HEK293 (cell line): ENCODE measurements around the gene KLK7.
A peak's percentile ranks its signal among the peaks of the same experiment; 100 is the strongest.

Experiments used
- BCL11A ChIP-seq: fragments of 450-650 bp; formaldehyde crosslinking; IDR thresholded peaks from 2 replicates; pipeline ENCODE4 v1.5.1; 2016; ENCODE audit warnings: low read depth, missing biosample characterization, missing genetic modification characterization
- OSR2 ChIP-seq: fragments of 450-650 bp; formaldehyde crosslinking; IDR thresholded peaks from 2 replicates; pipeline ENCODE4 v1.5.1; 2016; ENCODE audit warnings: missing biosample characterization, missing genetic modification characterization
- RBAK ChIP-seq: fragments of 450-650 bp; formaldehyde crosslinking; IDR thresholded peaks from 2 replicates; pipeline ENCODE4 v1.5.1; 2016; ENCODE audit warnings: missing biosample characterization, missing genetic modification characterization
- SP3 ChIP-seq: fragments of 450-650 bp; formaldehyde crosslinking; IDR thresholded peaks from 2 replicates; pipeline ENCODE4 v1.5.1; 2016; ENCODE audit warnings: missing biosample characterization, missing genetic modification characterization
- ZFHX2 ChIP-seq: fragments of 450-650 bp; formaldehyde crosslinking; conservative IDR thresholded peaks from 2 replicates; pipeline ENCODE4 v1.5.1; 2016; ENCODE audit warnings: missing biosample characterization, missing genetic modification characterization
- ZNF311 ChIP-seq: fragments of 450-650 bp; formaldehyde crosslinking; IDR thresholded peaks from 2 replicates; pipeline ENCODE4 v1.5.1; 2017; ENCODE audit warnings: missing biosample characterization, missing genetic modification characterization, borderline replicate concordance
- ZNF510 ChIP-seq: fragments of 450-650 bp; formaldehyde crosslinking; IDR thresholded peaks from 2 replicates; pipeline ENCODE4 v1.5.1; 2018; ENCODE audit warnings: mild to moderate bottlenecking, missing genetic modification characterization, missing biosample characterization; ENCODE audit not compliant: insufficient replicate concordance
- TF ChIP-seq, protein P1 (sequence below): fragments of 450-650 bp; formaldehyde crosslinking; IDR thresholded peaks from 2 replicates; pipeline ENCODE4 v1.5.1; 2016; ENCODE audit warnings: missing biosample characterization, missing genetic modification characterization
- TF ChIP-seq, protein P2 (sequence below): fragments of 450-650 bp; formaldehyde crosslinking; IDR thresholded peaks from 2 replicates; pipeline ENCODE4 v1.5.1; 2016; ENCODE audit warnings: missing biosample characterization, missing genetic modification characterization

DNA sequence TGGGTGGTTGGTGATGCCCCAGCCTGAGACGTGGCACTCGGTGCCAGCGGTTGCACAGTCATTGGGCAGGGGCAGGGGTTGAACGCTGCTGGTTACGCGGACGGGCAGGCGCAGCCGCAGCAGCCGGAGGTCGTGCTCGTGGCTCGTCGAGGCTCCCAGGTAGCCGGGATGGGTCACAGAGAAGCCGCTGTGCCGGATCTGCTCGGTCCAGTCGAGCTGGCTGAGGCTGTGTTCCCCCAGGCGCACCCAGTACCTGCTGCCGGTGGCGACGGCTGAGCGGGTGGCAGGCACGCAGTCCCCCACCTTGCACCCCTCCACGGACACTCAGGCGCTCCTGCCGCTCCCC lies 48.1 kb upstream of the KLK7 start:
- TF ChIP-seq, protein P1, sequence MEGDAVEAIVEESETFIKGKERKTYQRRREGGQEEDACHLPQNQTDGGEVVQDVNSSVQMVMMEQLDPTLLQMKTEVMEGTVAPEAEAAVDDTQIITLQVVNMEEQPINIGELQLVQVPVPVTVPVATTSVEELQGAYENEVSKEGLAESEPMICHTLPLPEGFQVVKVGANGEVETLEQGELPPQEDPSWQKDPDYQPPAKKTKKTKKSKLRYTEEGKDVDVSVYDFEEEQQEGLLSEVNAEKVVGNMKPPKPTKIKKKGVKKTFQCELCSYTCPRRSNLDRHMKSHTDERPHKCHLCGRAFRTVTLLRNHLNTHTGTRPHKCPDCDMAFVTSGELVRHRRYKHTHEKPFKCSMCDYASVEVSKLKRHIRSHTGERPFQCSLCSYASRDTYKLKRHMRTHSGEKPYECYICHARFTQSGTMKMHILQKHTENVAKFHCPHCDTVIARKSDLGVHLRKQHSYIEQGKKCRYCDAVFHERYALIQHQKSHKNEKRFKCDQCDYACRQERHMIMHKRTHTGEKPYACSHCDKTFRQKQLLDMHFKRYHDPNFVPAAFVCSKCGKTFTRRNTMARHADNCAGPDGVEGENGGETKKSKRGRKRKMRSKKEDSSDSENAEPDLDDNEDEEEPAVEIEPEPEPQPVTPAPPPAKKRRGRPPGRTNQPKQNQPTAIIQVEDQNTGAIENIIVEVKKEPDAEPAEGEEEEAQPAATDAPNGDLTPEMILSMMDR (tag by site-specific recombination): no peak
- TF ChIP-seq OSR2 (no peak), SP3 (tag by site-specific recombination) (no peak), ZNF510 (tag by site-specific recombination) (no peak), ZFHX2 (tag by site-specific recombination) (no peak), ZNF311 (no peak), RBAK (no peak), BCL11A (tag by site-specific recombination) (0 out of 2 replicates have a peak, but pooled peaks have one; percentile 1)
- TF ChIP-seq, protein P2, sequence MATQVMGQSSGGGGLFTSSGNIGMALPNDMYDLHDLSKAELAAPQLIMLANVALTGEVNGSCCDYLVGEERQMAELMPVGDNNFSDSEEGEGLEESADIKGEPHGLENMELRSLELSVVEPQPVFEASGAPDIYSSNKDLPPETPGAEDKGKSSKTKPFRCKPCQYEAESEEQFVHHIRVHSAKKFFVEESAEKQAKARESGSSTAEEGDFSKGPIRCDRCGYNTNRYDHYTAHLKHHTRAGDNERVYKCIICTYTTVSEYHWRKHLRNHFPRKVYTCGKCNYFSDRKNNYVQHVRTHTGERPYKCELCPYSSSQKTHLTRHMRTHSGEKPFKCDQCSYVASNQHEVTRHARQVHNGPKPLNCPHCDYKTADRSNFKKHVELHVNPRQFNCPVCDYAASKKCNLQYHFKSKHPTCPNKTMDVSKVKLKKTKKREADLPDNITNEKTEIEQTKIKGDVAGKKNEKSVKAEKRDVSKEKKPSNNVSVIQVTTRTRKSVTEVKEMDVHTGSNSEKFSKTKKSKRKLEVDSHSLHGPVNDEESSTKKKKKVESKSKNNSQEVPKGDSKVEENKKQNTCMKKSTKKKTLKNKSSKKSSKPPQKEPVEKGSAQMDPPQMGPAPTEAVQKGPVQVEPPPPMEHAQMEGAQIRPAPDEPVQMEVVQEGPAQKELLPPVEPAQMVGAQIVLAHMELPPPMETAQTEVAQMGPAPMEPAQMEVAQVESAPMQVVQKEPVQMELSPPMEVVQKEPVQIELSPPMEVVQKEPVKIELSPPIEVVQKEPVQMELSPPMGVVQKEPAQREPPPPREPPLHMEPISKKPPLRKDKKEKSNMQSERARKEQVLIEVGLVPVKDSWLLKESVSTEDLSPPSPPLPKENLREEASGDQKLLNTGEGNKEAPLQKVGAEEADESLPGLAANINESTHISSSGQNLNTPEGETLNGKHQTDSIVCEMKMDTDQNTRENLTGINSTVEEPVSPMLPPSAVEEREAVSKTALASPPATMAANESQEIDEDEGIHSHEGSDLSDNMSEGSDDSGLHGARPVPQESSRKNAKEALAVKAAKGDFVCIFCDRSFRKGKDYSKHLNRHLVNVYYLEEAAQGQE: no peak
